ENCODE measurements around the gene HTT.

HTT gene

DNA sequence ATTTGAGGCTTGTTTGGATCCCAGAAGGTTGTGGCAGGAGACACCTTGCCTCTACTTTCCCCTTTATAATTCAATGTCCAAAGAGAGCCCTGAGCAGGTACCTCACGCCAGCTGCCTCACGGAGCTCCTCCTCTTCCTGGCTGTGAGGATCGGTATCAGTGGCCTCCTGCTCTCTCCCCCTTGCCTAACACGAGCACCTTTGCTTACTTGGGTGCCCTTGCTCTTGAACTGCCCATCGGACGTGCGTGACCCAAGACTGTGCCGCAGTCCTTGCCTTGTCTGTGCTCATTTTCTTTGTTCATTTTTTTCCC is 146.7 kb downstream of the HTT start:
- DNase-seq: no peak
- no peak overlapping the region for H3K9ac ChIP-seq (ENCODE audit: low read length)
- H3K36me3 ChIP-seq (replicated peaks; ENCODE audit: insufficient read depth, low read length): no peaks in the 10 kb centered on the region; the same call in 1 of the 2 replicates
- H3K4me2 ChIP-seq (ENCODE audit: low read depth, low read length): no peak overlapping the region
- no peaks in the 10 kb centered on the region for H3K9me2 ChIP-seq (replicated peaks; ENCODE audit: insufficient read depth, low read length)
- H3K27me3 ChIP-seq (replicated peaks; ENCODE audit: insufficient read depth, low read length): no peaks in the 10 kb centered on the region
- no peak overlapping the region for H2AFZ ChIP-seq (ENCODE audit: low read length)
- H3K4me1 ChIP-seq (ENCODE audit: low read length): peaks cover 4% of the 10 kb centered on the region; the same call in 1 of the 2 replicates
- TF ChIP-seq EZH2phosphoT487 (IDR thresholded peaks at IDR 0.05; ENCODE audit: low read length): no peak
- TF ChIP-seq, protein P1, sequence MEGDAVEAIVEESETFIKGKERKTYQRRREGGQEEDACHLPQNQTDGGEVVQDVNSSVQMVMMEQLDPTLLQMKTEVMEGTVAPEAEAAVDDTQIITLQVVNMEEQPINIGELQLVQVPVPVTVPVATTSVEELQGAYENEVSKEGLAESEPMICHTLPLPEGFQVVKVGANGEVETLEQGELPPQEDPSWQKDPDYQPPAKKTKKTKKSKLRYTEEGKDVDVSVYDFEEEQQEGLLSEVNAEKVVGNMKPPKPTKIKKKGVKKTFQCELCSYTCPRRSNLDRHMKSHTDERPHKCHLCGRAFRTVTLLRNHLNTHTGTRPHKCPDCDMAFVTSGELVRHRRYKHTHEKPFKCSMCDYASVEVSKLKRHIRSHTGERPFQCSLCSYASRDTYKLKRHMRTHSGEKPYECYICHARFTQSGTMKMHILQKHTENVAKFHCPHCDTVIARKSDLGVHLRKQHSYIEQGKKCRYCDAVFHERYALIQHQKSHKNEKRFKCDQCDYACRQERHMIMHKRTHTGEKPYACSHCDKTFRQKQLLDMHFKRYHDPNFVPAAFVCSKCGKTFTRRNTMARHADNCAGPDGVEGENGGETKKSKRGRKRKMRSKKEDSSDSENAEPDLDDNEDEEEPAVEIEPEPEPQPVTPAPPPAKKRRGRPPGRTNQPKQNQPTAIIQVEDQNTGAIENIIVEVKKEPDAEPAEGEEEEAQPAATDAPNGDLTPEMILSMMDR (IDR thresholded peaks at IDR 0.05; ENCODE audit: low read length): no peak
- no peak for TF ChIP-seq EZH2 (optimal IDR thresholded peaks at IDR 0.05; ENCODE audit: low read depth, low read length)
- no peaks in the 10 kb centered on the region for H4K20me1 ChIP-seq (ENCODE audit: insufficient read depth, low read length)
- H3F3A ChIP-seq (ENCODE audit: insufficient read depth, low read length): peaks cover under 1% of the 10 kb centered on the region
- no peak overlapping the region for H3K4me3 ChIP-seq (ENCODE audit: low read length)
- H3K79me2 ChIP-seq (ENCODE audit: low read length): no peaks in the 10 kb centered on the region
- H3K9me3 ChIP-seq (replicated peaks; ENCODE audit: insufficient read depth, low read length): no peaks in the 10 kb centered on the region
- no peak overlapping the region for H3K27ac ChIP-seq (ENCODE audit: low read length)

DNA sequence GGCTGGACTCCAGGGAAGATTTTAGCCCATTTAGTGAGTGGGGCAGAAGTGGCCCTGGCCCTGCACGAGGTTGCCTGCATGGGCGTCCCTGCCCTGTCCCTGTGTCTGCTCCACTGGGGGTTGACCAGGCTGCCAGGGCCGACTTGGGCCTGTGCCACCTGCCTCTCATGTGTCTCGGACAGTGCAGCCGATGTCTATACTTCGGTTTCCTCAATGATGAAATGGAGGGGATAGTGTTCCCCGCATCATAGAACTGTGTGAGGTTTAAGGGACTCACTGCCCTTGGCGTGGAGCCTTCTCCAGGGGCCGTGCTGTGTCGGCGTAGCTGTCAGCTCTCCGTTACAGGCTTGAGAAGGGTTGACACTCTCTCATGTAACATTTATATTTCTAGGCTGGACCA is 147.5 kb downstream of the HTT start:
- peaks cover 8% of the 10 kb centered on the region for H3F3A ChIP-seq (ENCODE audit: insufficient read depth, low read length)
- no peaks in the 10 kb centered on the region for H3K9me2 ChIP-seq (replicated peaks; ENCODE audit: insufficient read depth, low read length)
- no peaks in the 10 kb centered on the region for H4K20me1 ChIP-seq (ENCODE audit: insufficient read depth, low read length)
- H3K4me1 ChIP-seq (ENCODE audit: low read length): peaks cover 11% of the 10 kb centered on the region
- H3K27ac ChIP-seq (ENCODE audit: low read length): no peak overlapping the region
- TF ChIP-seq EZH2 (optimal IDR thresholded peaks at IDR 0.05; ENCODE audit: low read depth, low read length): no peak
- TF ChIP-seq EZH2phosphoT487 (IDR thresholded peaks at IDR 0.05; ENCODE audit: low read length): no peak
- TF ChIP-seq, protein P1 (IDR thresholded peaks at IDR 0.05; ENCODE audit: low read length): no peak
- H3K9ac ChIP-seq (ENCODE audit: low read length): no peak overlapping the region
- H3K27me3 ChIP-seq (replicated peaks; ENCODE audit: insufficient read depth, low read length): no peaks in the 10 kb centered on the region
- no peak overlapping the region for H3K4me2 ChIP-seq (ENCODE audit: low read depth, low read length)
- DNase-seq: no peak
- H3K4me3 ChIP-seq (ENCODE audit: low read length): no peak overlapping the region
- H2AFZ ChIP-seq (ENCODE audit: low read length): no peak overlapping the region
- H3K36me3 ChIP-seq (replicated peaks; ENCODE audit: insufficient read depth, low read length): no peaks in the 10 kb centered on the region; the same call in 1 of the 2 replicates
- no peaks in the 10 kb centered on the region for H3K9me3 ChIP-seq (replicated peaks; ENCODE audit: insufficient read depth, low read length)
- no peaks in the 10 kb centered on the region for H3K79me2 ChIP-seq (ENCODE audit: low read length)

DNA sequence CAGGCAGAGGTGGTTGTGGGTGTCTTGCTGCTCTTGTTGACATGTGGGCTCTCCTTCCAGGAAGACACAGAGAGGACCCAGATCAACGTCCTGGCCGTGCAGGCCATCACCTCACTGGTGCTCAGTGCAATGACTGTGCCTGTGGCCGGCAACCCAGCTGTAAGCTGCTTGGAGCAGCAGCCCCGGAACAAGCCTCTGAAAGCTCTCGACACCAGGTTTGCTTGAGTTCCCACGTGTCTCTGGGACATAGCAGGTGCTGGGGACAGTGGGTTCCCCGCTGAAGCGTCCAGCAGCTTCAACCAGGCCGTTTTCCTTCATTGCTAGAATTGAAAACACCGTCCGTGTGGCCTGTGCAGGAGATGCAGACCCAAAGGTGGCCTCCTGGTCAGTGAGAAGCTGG is 148.9 kb downstream of the HTT start:
- H3K9ac ChIP-seq (ENCODE audit: low read length): no peak overlapping the region
- H3F3A ChIP-seq (ENCODE audit: insufficient read depth, low read length): peaks cover 8% of the 10 kb centered on the region
- TF ChIP-seq EZH2phosphoT487 (IDR thresholded peaks at IDR 0.05; ENCODE audit: low read length) (no peak), EZH2 (optimal IDR thresholded peaks at IDR 0.05; ENCODE audit: low read depth, low read length) (no peak)
- TF ChIP-seq, protein P1 (IDR thresholded peaks at IDR 0.05; ENCODE audit: low read length): no peak
- no peak overlapping the region for H3K27ac ChIP-seq (ENCODE audit: low read length)
- H3K4me1 ChIP-seq (ENCODE audit: low read length): peaks cover 11% of the 10 kb centered on the region
- no peaks in the 10 kb centered on the region for H3K79me2 ChIP-seq (ENCODE audit: low read length)
- H4K20me1 ChIP-seq (ENCODE audit: insufficient read depth, low read length): no peaks in the 10 kb centered on the region
- no peaks in the 10 kb centered on the region; the same call in 1 of the 2 replicates for H3K36me3 ChIP-seq (replicated peaks; ENCODE audit: insufficient read depth, low read length)
- no peaks in the 10 kb centered on the region for H3K9me3 ChIP-seq (replicated peaks; ENCODE audit: insufficient read depth, low read length)
- no peaks in the 10 kb centered on the region for H3K27me3 ChIP-seq (replicated peaks; ENCODE audit: insufficient read depth, low read length)
- H3K4me3 ChIP-seq (ENCODE audit: low read length): no peak overlapping the region
- DNase-seq: no peak
- no peak overlapping the region for H2AFZ ChIP-seq (ENCODE audit: low read length)
- no peaks in the 10 kb centered on the region for H3K9me2 ChIP-seq (replicated peaks; ENCODE audit: insufficient read depth, low read length)
- H3K4me2 ChIP-seq (ENCODE audit: low read depth, low read length): no peak overlapping the region
